ENCODE data around the gene SLCO1C1. TPM values are rescaled to one million over a fixed set of nuclear protein-coding genes. Genes with fewer than 3 reads are reported as not detected.

Gene SLCO1C1
- total RNA-seq (not detected in 2 replicates), polyA plus RNA-seq (not detected in 2 replicates), polyA minus RNA-seq (not detected in 2 replicates)
- not detected for total RNA-seq (2013)

GRCh38 chr12:20695232-20695631 is at the start of gene SLCO1C1:
SLCO1C1 (plus strand) TSS chr12:20695332; CDS start chr12:20699577, 4,245 bp downstream.
- Histone ChIP-seq H3K36me3 (replicated peaks in 1 of 2; ENCODE audit: control extremely low read depth in 1 of 2, control insufficient read depth in 1 of 2, extremely low read depth in 1 of 2, insufficient read depth in 2 of 2, low read length in 1 of 2) (no peaks in the 10 kb centered on the region), H3K27me3 (replicated peaks in 1 of 4; ENCODE audit: control extremely low read depth in 1 of 4, control insufficient read depth in 3 of 4, insufficient read depth in 4 of 4, low read length in 3 of 4) (no peaks in the 10 kb centered on the region), H3K27ac (ENCODE audit: low read length in 2 of 2) (no peak within 1 kb of the TSS), H3K4me1 (ENCODE audit: control insufficient read depth in 2 of 2, insufficient read depth in 2 of 2, low read length in 2 of 2) (no peaks in the 10 kb centered on the region), H3K9ac (ENCODE audit: low read length) (no peak within 1 kb of the TSS), H3K9me3 (ENCODE audit: control extremely low read depth in 1 of 3, control insufficient read depth in 2 of 3, insufficient read depth in 1 of 3, low read length in 2 of 3) (no peaks in the 10 kb centered on the region), H2AFZ (ENCODE audit: insufficient read depth, low read depth, low read length, poor library complexity, severe bottlenecking) (no peak within 1 kb of the TSS), H3K4me2 (replicated peaks; ENCODE audit: low read depth, low read length, poor library complexity, severe bottlenecking) (no peak within 1 kb of the TSS), H3K4me3 (ENCODE audit: control extremely low read depth in 1 of 5, extremely low read depth in 1 of 5, insufficient read depth in 1 of 5, low read depth in 2 of 5, low read length in 4 of 5) (no peak within 1 kb of the TSS), H3K79me2 (ENCODE audit: control insufficient read depth, insufficient read depth, low read length) (no peaks in the 10 kb centered on the region), H4K20me1 (ENCODE audit: control insufficient read depth, insufficient read depth, low read length, poor library complexity, severe bottlenecking) (no peaks in the 10 kb centered on the region)
- Mint-ChIP-seq H3K4me3 (no peak within 1 kb of the TSS), H3K9me3 (ENCODE audit: insufficient read depth) (peaks cover 4% of the 10 kb centered on the region), H3K27me3 (no peaks in the 10 kb centered on the region), H3K27ac (no peak within 1 kb of the TSS), H3K4me1 (no peaks in the 10 kb centered on the region)
- no peak for ATAC-seq (ENCODE audit: low read depth)
- ChIA-PET POLR2A (no interaction called here), CTCF (no interaction called here)
- TF ChIP-seq EZH2 (IDR thresholded peaks at IDR 0.05; ENCODE audit: borderline replicate concordance, insufficient read depth, low read depth, low read length, poor library complexity, severe bottlenecking) (no peak), CTCF (IDR thresholded peaks at IDR 0.05) (no peak)
- intact Hi-C loops (cut with micrococcal nuclease) = no loop called here
- no peak for DNase-seq
- 69% methylated on average over 3 of the region's 6 CpGs for WGBS (ENCODE audit: insufficient coverage)

GRCh38 chr12:20646239-20646827 is 48.8 kb upstream of the SLCO1C1 start:
- ChIA-PET CTCF (no interaction called here), POLR2A (no interaction called here)
- no peaks in the 10 kb centered on the region for H3K27me3 Mint-ChIP-seq
- Histone ChIP-seq H3K27me3 (replicated peaks in 1 of 4; ENCODE audit: control extremely low read depth in 1 of 4, control insufficient read depth in 3 of 4, insufficient read depth in 4 of 4, low read length in 3 of 4) (no peaks in the 10 kb centered on the region), H3K36me3 (replicated peaks in 1 of 2; ENCODE audit: control extremely low read depth in 1 of 2, control insufficient read depth in 1 of 2, extremely low read depth in 1 of 2, insufficient read depth in 2 of 2, low read length in 1 of 2) (no peaks in the 10 kb centered on the region), H3K4me1 (ENCODE audit: control insufficient read depth in 2 of 2, insufficient read depth in 2 of 2, low read length in 2 of 2) (no peaks in the 10 kb centered on the region), H3K4me3 (ENCODE audit: control extremely low read depth in 1 of 5, extremely low read depth in 1 of 5, insufficient read depth in 1 of 5, low read depth in 2 of 5, low read length in 4 of 5) (no peak overlapping the region), H3K4me2 (replicated peaks; ENCODE audit: low read depth, low read length, poor library complexity, severe bottlenecking) (no peak overlapping the region), H4K20me1 (ENCODE audit: control insufficient read depth, insufficient read depth, low read length, poor library complexity, severe bottlenecking) (no peaks in the 10 kb centered on the region), H3K27ac (ENCODE audit: low read length in 2 of 2) (no peak overlapping the region), H3K9me3 (ENCODE audit: control extremely low read depth in 1 of 3, control insufficient read depth in 2 of 3, insufficient read depth in 1 of 3, low read length in 2 of 3) (no peaks in the 10 kb centered on the region), H2AFZ (ENCODE audit: insufficient read depth, low read depth, low read length, poor library complexity, severe bottlenecking) (no peak overlapping the region), H3K79me2 (ENCODE audit: control insufficient read depth, insufficient read depth, low read length) (no peaks in the 10 kb centered on the region), H3K9ac (ENCODE audit: low read length) (no peak overlapping the region)
- no peak for TF ChIP-seq EZH2 (IDR thresholded peaks at IDR 0.05; ENCODE audit: borderline replicate concordance, insufficient read depth, low read depth, low read length, poor library complexity, severe bottlenecking)
- TF ChIP-seq CTCF (IDR thresholded peaks at IDR 0.05) = peak; percentile 25
- DNase-seq (no peak), ATAC-seq (ENCODE audit: low read depth) (no peak)
- no peak overlapping the region for H3K27ac Mint-ChIP-seq
- no peaks in the 10 kb centered on the region for H3K4me1 Mint-ChIP-seq
- no peak overlapping the region for H3K4me3 Mint-ChIP-seq
- intact Hi-C loops (cut with micrococcal nuclease) = no loop called here
- WGBS (ENCODE audit: insufficient coverage) = no CpG with 5 or more reads among the region's 3 CpGs
- peaks cover 3% of the 10 kb centered on the region for H3K9me3 Mint-ChIP-seq (ENCODE audit: insufficient read depth)

Measured in B cell (primary cell).